ENCODE data around the gene POLH. TPM values are rescaled to one million over a fixed set of nuclear protein-coding genes. Genes with fewer than 3 reads are reported as not detected.

The POLH gene
- polyA plus RNA-seq, 3 donors: 20.2 to 24.6 (median 21.5) TPM

Other genes starting within 250 kb of the POLH start
- 10 to 100 TPM; 24.8 to 30.9 (median 27.0) TPM for gene ZNF318, start 206.5 kb upstream of the POLH start, polyA plus RNA-seq (ENCODE audit: insufficient read length in 3 of 3)
- gene ABCC10, start 148.6 kb upstream of the POLH start, polyA plus RNA-seq (ENCODE audit: insufficient read length in 3 of 3): 10 to 100 TPM; 14.9 to 17.5 (median 17.1) TPM
- under 1 TPM; 0.53 to 0.90 (median 0.75) TPM for gene DLK2, start 120.6 kb upstream of the POLH start, polyA plus RNA-seq (ENCODE audit: insufficient read length in 3 of 3)
- gene TJAP1, start 98.6 kb upstream of the POLH start, polyA plus RNA-seq (ENCODE audit: insufficient read length in 3 of 3): 10 to 100 TPM; 28.9 to 29.6 (median 29.0) TPM
- 1 to 10 TPM in 2 of 3 donors, under 1 TPM in 1; 0.86 to 1.1 (median 1.0) TPM for gene LRRC73, start 65.8 kb upstream of the POLH start, polyA plus RNA-seq (ENCODE audit: insufficient read length in 3 of 3)
- 100 to 1,000 TPM; 142 to 152 (median 148) TPM for gene YIPF3, start 59.3 kb upstream of the POLH start, polyA plus RNA-seq (ENCODE audit: insufficient read length in 3 of 3)
- 10 to 100 TPM; 42.8 to 49.4 (median 49.1) TPM for gene POLR1C, start 59.1 kb upstream of the POLH start, polyA plus RNA-seq (ENCODE audit: insufficient read length in 3 of 3)
- gene XPO5, start 147 bp upstream of the POLH start, polyA plus RNA-seq (ENCODE audit: insufficient read length in 3 of 3): 10 to 100 TPM; 45.3 to 50.7 (median 45.9) TPM
- 10 to 100 TPM; 49.8 to 51.1 (median 50.1) TPM for gene GTPBP2, start 53.1 kb downstream of the POLH start, polyA plus RNA-seq (ENCODE audit: insufficient read length in 3 of 3)
- gene MAD2L1BP, start 59.7 kb downstream of the POLH start, polyA plus RNA-seq (ENCODE audit: insufficient read length in 3 of 3): 10 to 100 TPM; 29.4 to 30.5 (median 30.5) TPM
- gene RSPH9, start 68.9 kb downstream of the POLH start, polyA plus RNA-seq (ENCODE audit: insufficient read length in 3 of 3): 1 to 10 TPM; 1.2 to 1.5 (median 1.3) TPM
- 10 to 100 TPM; 45.4 to 48.6 (median 48.5) TPM for gene MRPS18A, start 111.6 kb downstream of the POLH start, polyA plus RNA-seq (ENCODE audit: insufficient read length in 3 of 3)
- gene VEGFA, start 194.0 kb downstream of the POLH start, polyA plus RNA-seq (ENCODE audit: insufficient read length in 3 of 3): 100 to 1,000 TPM; 276 to 296 (median 286) TPM